PFSK-1 (cell line): Measurements from ENCODE around the gene LRRC8A.

Experiments
- FOXP2 ChIP-seq: optimal IDR thresholded peaks from 2 replicates; pipeline ENCODE3; 2011; ENCODE audit warnings: borderline replicate concordance, control low read depth, inconsistent platforms; ENCODE audit not compliant: insufficient read depth; ENCODE audit errors: extremely low read length, extremely low read depth
- POLR2AphosphoS5 ChIP-seq: IDR thresholded peaks from 2 replicates; pipeline ENCODE4 v1.6.1; 2012; ENCODE audit warnings: low read depth, mild to moderate bottlenecking, control low read depth, low read length, moderate library complexity
- REST ChIP-seq, 2 experiments: IDR thresholded peaks; 2 replicates each; pipeline versions ENCODE4 v1.6.1 to v1.8.0; 2011 to 2012; ENCODE audit warnings: low read depth in 2 of 2, low read length in 2 of 2, control low read depth in 1 of 2, inconsistent platforms in 1 of 2, mild to moderate bottlenecking in 1 of 2, moderate library complexity in 1 of 2; ENCODE audit not compliant: insufficient read depth in 1 of 2
- SIN3A ChIP-seq: IDR thresholded peaks from 2 replicates; pipeline ENCODE4 v1.6.1; 2012; ENCODE audit warnings: mild to moderate bottlenecking, low read length, moderate library complexity, borderline replicate concordance; ENCODE audit not compliant: insufficient read depth
- TAF1 ChIP-seq: IDR thresholded peaks from 2 replicates; pipeline ENCODE4 v1.6.1; 2012; ENCODE audit warnings: low read length, control low read depth, borderline replicate concordance; ENCODE audit not compliant: insufficient read depth

LRRC8A gene

GRCh38 chr9:128885376-128885775 is 3.4 kb downstream of the LRRC8A start:
- TF ChIP-seq FOXP2 = no peak
- TF ChIP-seq REST (IDR thresholded peaks at IDR 0.05; ENCODE audit: insufficient read depth in 1 of 2, low read depth in 2 of 2, low read length in 2 of 2) = no peak
- TF ChIP-seq SIN3A = no peak
- no peak for TF ChIP-seq TAF1
- no peak for TF ChIP-seq POLR2AphosphoS5

- no peak for TF ChIP-seq TAF1
- no peak for TF ChIP-seq FOXP2
- no peak for TF ChIP-seq POLR2AphosphoS5
These were observed 3.9 kb downstream of the LRRC8A start for GRCh38 chr9:128885798-128886197.

- TF ChIP-seq REST (IDR thresholded peaks at IDR 0.05; ENCODE audit: insufficient read depth in 1 of 2, low read depth in 2 of 2, low read length in 2 of 2) (no peak; a peak in 1 of 4 replicates), TAF1 (no peak), FOXP2 (no peak)
These were observed 4.4 kb downstream of the LRRC8A start for GRCh38 chr9:128886211-128886891.

- no peak for TF ChIP-seq POLR2AphosphoS5
- TF ChIP-seq SIN3A = no peak
- no peak for TF ChIP-seq TAF1
- TF ChIP-seq FOXP2 = no peak
These were observed 5.1 kb downstream of the LRRC8A start for GRCh38 chr9:128887049-128887448.

GRCh38 chr9:128887914-128888350 is 6.0 kb downstream of the LRRC8A start:
- no peak for TF ChIP-seq TAF1
- TF ChIP-seq FOXP2 = no peak
- no peak for TF ChIP-seq SIN3A
- TF ChIP-seq POLR2AphosphoS5 = no peak
- no peak for TF ChIP-seq REST (IDR thresholded peaks at IDR 0.05; ENCODE audit: insufficient read depth in 1 of 2, low read depth in 2 of 2, low read length in 2 of 2)
